SJCRH30 (cell line): ENCODE results near the gene VN1R5. TPM values are rescaled to one million over a fixed set of nuclear protein-coding genes. Genes with fewer than 3 reads are reported as not detected.
"Not testable (repeated sequence)": the region's sequence is repeated elsewhere in the genome, so short reads cannot be mapped to it uniquely, and the experiment has no call there.

Source experiments
- DNase-seq, 2 experiments: peaks; one replicate each; pipeline ENCODE4 v3.0.0-alpha.2; 2015 to 2020
- H3K27ac ChIP-seq: fragments of 250-450 bp; sonication (Bioruptor Pico); 2 replicates; pipeline ENCODE4 v1.5.1; 2020; ENCODE audit warnings: mild to moderate bottlenecking, moderate library complexity
- H3K27me3 ChIP-seq: fragments of 250-450 bp; sonication (Bioruptor Pico); 2 replicates; pipeline ENCODE4 v1.5.1; 2020; ENCODE audit warnings: mild to moderate bottlenecking, moderate library complexity
- H3K36me3 ChIP-seq: fragments of 250-450 bp; sonication (Bioruptor Pico); 2 replicates; pipeline ENCODE4 v1.5.1; 2020; ENCODE audit warnings: mild to moderate bottlenecking, moderate library complexity
- H3K4me1 ChIP-seq: fragments of 250-450 bp; sonication (Bioruptor Pico); 2 replicates; pipeline ENCODE4 v1.5.1; 2020; ENCODE audit warnings: mild to moderate bottlenecking, moderate library complexity
- H3K4me3 ChIP-seq: fragments of 250-450 bp; sonication (Bioruptor Pico); 2 replicates; pipeline ENCODE4 v1.5.1; 2020; ENCODE audit warnings: mild to moderate bottlenecking, moderate library complexity
- H3K9me3 ChIP-seq: fragments of 250-450 bp; sonication (Bioruptor Pico); replicated peaks from 2 replicates; pipeline ENCODE4 v1.5.1; 2020; ENCODE audit warnings: mild to moderate bottlenecking, moderate library complexity
- total RNA-seq: library from RNA; depleted of rRNA; stranded (reverse); fragments of >200 nt; shearing (Covaris generic); gene quantifications from 2 replicates; pipeline ENCODE4 v1.2.3, GENCODE V29; 2014

Gene VN1R5
- total RNA-seq, 1 experiment from 2014 or later = not detected

- H3K4me1 ChIP-seq, H3K36me3 ChIP-seq, H3K9me3 ChIP-seq, H3K4me3 ChIP-seq, DNase-seq, H3K27me3 ChIP-seq, H3K27ac ChIP-seq: not testable (repeated sequence)
Observed at GRCh38 chr1:247289274-247289892, 33.5 kb downstream of the VN1R5 start.

- no peak for DNase-seq
Observed at GRCh38 chr1:247290576-247290975, 34.7 kb downstream of the VN1R5 start.

DNA sequence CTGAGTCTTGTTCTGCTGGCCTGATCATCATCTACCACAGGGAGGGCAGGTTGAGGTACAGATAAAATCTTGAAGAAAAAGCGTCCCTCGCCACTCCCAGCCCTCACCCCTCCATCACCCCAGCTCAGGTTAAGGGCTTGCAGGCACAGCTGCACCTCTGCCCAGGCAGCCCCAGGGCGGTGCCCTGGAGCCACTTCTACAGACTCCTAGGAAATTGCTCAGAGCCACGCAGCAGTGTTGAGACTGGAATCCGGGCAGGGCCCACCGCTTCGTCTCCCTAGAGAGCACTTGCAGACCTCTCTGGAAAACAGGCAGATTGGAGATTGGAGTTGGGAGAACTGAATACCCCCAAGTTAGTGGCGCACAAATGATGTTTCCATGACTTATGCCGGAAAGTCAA, 35.3 kb downstream of the VN1R5 start:
- H3K27ac ChIP-seq = no peak overlapping the region
- no peaks in the 10 kb centered on the region for H3K27me3 ChIP-seq
- H3K36me3 ChIP-seq = no peaks in the 10 kb centered on the region
- H3K9me3 ChIP-seq = no peaks in the 10 kb centered on the region
- DNase-seq = no peak
- H3K4me3 ChIP-seq = no peak overlapping the region
- no peaks in the 10 kb centered on the region for H3K4me1 ChIP-seq

More at GRCh38 chr1:247290576-247290975, 34.7 kb downstream of the VN1R5 start:
- Histone ChIP-seq H3K27me3 (no peaks in the 10 kb centered on the region), H3K9me3 (no peaks in the 10 kb centered on the region), H3K36me3 (no peaks in the 10 kb centered on the region), H3K27ac (no peak overlapping the region), H3K4me3 (no peak overlapping the region), H3K4me1 (no peaks in the 10 kb centered on the region)

- Histone ChIP-seq H3K27me3 (no peaks in the 10 kb centered on the region), H3K4me3 (no peak overlapping the region), H3K9me3 (no peaks in the 10 kb centered on the region), H3K36me3 (no peaks in the 10 kb centered on the region), H3K27ac (no peak overlapping the region), H3K4me1 (no peaks in the 10 kb centered on the region)
- no peak for DNase-seq
Observed at GRCh38 chr1:247291833-247292561, 36.1 kb downstream of the VN1R5 start.

GRCh38 chr1:247293047-247293446, 37.2 kb downstream of the VN1R5 start:
- H3K9me3 ChIP-seq = no peaks in the 10 kb centered on the region
- no peaks in the 10 kb centered on the region for H3K4me1 ChIP-seq
- no peak overlapping the region for H3K27ac ChIP-seq
- no peak overlapping the region for H3K4me3 ChIP-seq
- DNase-seq = no peak
- no peaks in the 10 kb centered on the region for H3K36me3 ChIP-seq
- H3K27me3 ChIP-seq = no peaks in the 10 kb centered on the region

DNA sequence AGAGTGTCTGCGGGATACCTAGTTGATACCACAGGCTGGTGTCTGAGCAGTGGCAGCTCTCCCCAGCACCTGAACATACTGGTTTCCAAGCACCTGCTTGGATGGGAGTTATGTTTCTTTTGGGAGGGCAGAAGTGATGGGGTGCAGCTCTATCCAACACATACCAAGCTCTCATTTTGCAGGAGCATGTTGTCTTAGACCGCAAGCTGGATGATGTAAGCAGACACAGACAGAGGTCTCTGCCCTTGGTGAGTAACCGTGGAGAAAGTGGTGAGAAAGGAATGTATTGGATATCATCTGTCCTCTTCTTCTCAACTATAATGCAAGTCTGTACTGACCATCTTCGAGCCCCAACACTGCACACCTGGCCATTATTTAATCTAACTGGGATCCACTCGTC, 38.4 kb downstream of the VN1R5 start:
- H3K36me3 ChIP-seq = peaks cover 5% of the 10 kb centered on the region; the same call in 1 of the 2 replicates
- no peaks in the 10 kb centered on the region for H3K27me3 ChIP-seq
- DNase-seq = no peak
- H3K4me3 ChIP-seq = no peak overlapping the region
- no peak overlapping the region for H3K27ac ChIP-seq
- H3K4me1 ChIP-seq = no peaks in the 10 kb centered on the region
- no peaks in the 10 kb centered on the region for H3K9me3 ChIP-seq

DNA sequence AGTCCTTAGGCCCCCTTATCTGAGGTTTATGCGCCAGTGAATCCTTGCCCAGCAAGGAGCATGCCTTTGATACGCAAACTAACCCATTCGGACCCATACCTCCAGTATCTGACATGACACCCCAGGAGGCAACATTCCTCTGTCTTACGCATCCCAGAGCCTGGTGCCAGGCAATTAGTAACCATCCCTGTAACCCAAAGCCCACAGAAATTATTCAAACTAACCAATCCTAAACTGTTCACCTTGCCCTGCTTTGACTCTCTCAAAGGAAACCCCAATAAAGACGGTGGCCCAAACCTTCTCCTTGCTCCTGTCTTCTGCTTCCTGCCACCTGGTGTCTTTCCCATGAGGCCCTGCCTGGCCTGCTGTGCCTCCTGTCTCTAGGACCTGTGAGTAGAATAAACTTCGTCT, 39.4 kb downstream of the VN1R5 start:
- Histone ChIP-seq H3K9me3 (no peaks in the 10 kb centered on the region), H3K4me3 (no peak overlapping the region), H3K27me3 (no peaks in the 10 kb centered on the region), H3K27ac (no peak overlapping the region), H3K4me1 (no peaks in the 10 kb centered on the region), H3K36me3 (peaks cover 8% of the 10 kb centered on the region; the same call in 1 of the 2 replicates)
- DNase-seq = no peak

DNA sequence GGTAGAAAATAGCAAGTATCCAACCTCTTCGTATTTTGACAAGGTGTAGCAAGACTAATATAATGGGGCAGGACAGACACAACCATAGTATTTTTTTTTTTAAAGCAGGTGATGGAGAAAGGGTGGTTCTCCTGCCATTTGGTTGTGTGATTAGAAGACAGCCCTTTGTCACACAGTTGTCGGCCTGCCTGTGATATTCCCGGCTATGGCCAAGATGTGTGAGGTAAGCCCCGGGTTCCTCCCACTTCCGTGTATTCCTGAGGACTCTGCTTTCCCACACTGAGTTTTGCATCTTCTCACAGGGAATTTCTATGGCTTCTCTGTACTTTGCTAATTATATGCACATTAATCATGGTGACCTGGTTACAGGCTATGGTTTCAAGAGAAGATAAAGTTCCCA, 39.9 kb downstream of the VN1R5 start:
- H3K4me1 ChIP-seq = no peaks in the 10 kb centered on the region
- H3K4me3 ChIP-seq = no peak overlapping the region
- no peak for DNase-seq
- no peaks in the 10 kb centered on the region for H3K27me3 ChIP-seq
- H3K27ac ChIP-seq = no peak overlapping the region
- no peaks in the 10 kb centered on the region for H3K9me3 ChIP-seq
- H3K36me3 ChIP-seq = peaks cover 10% of the 10 kb centered on the region; the same call in 1 of the 2 replicates

DNA sequence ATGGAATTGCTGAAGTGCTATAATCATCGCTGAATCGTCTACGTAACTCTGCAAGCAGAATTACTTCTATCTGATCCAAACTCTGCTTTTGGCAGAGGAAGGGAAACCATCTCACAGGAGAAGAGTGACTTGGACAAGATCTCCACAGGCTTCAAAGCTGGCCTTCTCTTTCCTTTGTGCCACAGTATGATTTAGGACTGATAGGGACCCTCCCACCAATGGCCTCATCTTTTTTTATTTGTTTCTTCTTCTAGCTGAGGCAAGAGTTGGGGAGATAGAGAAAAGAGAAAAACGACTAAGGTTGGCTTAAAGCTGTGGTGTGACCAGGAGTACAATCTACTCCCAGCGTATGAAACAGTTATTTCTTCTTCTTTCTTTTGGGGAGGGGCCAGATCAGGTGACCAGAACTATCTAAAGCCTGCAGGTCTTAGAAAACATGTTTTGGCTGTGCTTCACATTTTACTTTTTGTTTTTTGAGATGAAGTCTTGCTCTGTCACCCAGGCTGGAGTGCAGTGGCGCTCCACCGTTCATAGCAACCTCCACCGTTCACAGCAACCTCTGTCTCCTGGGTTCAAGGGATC, 40.8 kb downstream of the VN1R5 start:
- DNase-seq = no peak
- Histone ChIP-seq H3K4me1 (no peaks in the 10 kb centered on the region), H3K9me3 (no peaks in the 10 kb centered on the region), H3K27ac (no peak overlapping the region), H3K4me3 (no peak overlapping the region), H3K36me3 (peaks cover 10% of the 10 kb centered on the region; the same call in 1 of the 2 replicates), H3K27me3 (no peaks in the 10 kb centered on the region)

GRCh38 chr1:247297263-247298123, 41.6 kb downstream of the VN1R5 start:
- Histone ChIP-seq H3K4me3 (no peak overlapping the region), H3K27ac (no peak overlapping the region), H3K9me3 (no peaks in the 10 kb centered on the region), H3K27me3 (no peaks in the 10 kb centered on the region), H3K4me1 (no peaks in the 10 kb centered on the region), H3K36me3 (peaks cover 16% of the 10 kb centered on the region)
- no peak for DNase-seq

DNA sequence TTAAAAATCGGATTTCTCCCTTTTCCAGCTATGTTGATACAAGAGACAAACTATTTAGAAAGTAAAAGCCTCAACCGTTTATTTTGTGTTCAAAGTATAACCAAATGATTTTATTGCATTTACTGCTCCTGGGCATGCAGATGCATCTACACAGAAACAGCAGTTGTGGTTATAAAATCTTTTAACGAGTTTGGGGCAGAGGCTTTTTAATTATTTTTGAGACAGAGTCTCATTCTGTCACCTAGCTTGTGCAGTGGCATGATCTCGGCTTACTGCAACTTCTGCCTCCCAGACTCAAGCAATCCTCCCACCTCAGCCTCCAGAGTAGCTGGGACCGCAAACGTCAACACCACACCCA, 42.2 kb downstream of the VN1R5 start:
- peaks cover 22% of the 10 kb centered on the region for H3K36me3 ChIP-seq
- H3K9me3 ChIP-seq = no peaks in the 10 kb centered on the region
- H3K27me3 ChIP-seq = no peaks in the 10 kb centered on the region
- H3K27ac ChIP-seq = no peak overlapping the region
- no peak overlapping the region for H3K4me3 ChIP-seq
- H3K4me1 ChIP-seq = no peaks in the 10 kb centered on the region
- DNase-seq = no peak

- Histone ChIP-seq H3K27me3 (no peaks in the 10 kb centered on the region), H3K4me3 (no peak overlapping the region), H3K9me3 (no peaks in the 10 kb centered on the region), H3K36me3 (peaks cover 28% of the 10 kb centered on the region), H3K27ac (no peak overlapping the region), H3K4me1 (no peaks in the 10 kb centered on the region)
- no peak for DNase-seq
Observed at GRCh38 chr1:247298701-247299100, 42.8 kb downstream of the VN1R5 start.

DNA sequence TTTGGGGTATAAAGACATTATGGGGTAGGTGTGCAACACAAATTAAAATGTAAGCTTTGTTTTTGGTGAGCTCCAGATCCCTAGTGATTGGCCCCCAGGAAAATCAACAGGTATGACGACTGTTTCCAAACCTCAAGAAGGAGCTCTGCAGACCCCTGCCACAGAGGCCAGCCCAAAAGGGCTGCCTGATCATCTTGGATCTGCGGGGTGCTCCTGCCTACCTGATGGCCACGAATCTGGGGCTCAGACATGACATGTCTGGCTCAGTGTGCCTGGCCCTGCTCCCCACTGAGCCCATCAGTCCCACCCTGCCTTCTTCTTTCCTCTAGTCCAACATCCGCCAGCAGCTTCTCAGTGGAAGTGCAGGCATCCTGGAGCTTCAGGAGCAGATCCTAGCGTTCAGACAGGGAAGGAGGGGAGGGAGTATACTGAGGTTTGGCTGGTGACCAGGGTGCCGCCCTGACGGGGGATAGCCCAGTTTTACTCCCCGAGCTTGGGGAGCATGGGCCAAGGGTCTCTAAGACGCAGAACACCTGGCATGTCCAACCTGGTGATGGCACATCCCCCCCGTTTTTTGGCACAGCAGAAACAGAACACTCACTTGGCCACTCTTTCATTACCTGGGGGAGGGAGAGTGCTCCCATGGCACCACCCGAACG, 44.0 kb downstream of the VN1R5 start:
- Histone ChIP-seq H3K4me1 (no peaks in the 10 kb centered on the region), H3K4me3 (no peak overlapping the region), H3K27ac (no peak overlapping the region), H3K36me3 (peaks cover 38% of the 10 kb centered on the region), H3K27me3 (no peaks in the 10 kb centered on the region), H3K9me3 (no peaks in the 10 kb centered on the region)
- DNase-seq = no peak

DNA sequence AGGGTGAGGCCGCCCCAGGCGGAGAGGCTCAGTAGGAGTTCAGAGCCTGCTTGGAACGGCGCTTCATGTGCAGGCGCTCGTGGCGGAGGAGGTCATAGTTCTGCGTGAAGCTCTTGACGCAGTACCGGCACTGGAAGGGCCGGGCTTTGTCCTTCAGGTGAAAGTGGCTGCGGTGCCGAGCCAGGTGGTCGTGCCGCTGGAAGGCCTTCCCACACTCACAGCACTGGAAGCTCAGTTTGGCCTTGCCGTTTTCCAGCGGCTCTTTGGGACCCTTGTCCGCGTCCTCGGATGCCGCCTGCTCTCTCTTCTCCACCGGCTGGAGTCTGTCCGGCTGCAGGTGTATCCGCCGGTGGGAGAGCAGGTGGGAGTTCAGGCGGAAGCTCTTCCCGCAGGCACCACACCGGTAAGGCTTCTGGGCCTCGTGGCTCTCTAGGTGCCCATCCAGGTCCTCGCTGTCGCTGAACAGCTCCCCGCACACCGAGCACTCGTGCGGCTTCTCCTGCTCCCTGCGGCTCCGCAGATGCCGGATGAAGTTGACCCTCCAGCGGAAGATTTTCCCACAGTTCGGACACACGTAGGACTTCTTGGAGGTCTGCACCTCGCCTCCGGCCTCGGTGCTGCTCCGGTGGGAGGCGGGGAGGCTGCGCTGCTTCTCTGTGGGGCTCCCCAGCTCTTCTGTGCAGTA, 44.8 kb downstream of the VN1R5 start:
- no peaks in the 10 kb centered on the region for H3K27me3 ChIP-seq
- H3K9me3 ChIP-seq = no peaks in the 10 kb centered on the region
- no peaks in the 10 kb centered on the region for H3K4me1 ChIP-seq
- H3K27ac ChIP-seq = no peak overlapping the region
- peaks cover 41% of the 10 kb centered on the region for H3K36me3 ChIP-seq
- H3K4me3 ChIP-seq = no peak overlapping the region
- no peak for DNase-seq
